Liver (tissue), 3 donors: ENCODE measurements around the gene NANOS1.

ENCODE experiments used
- EGR1 ChIP-seq, 2 donors: IDR thresholded peaks; 2 replicates each; pipeline ENCODE4 v1.6.1; 2016 to 2018; ENCODE audit warnings: antibody characterized with exemption in 2 of 2, low read depth in 2 of 2
- FOXA1 ChIP-seq: IDR thresholded peaks from 2 replicates; pipeline ENCODE4 v1.6.1; 2016; ENCODE audit warnings: antibody characterized with exemption
- GABPA ChIP-seq, 2 donors: IDR thresholded peaks in 1 of 2; conservative IDR thresholded peaks in 1 of 2; 2 replicates each; pipeline ENCODE4 v1.6.1; 2016; ENCODE audit warnings: antibody characterized with exemption in 2 of 2, mild to moderate bottlenecking in 1 of 2, moderate library complexity in 1 of 2
- JUND ChIP-seq, 2 donors: IDR thresholded peaks; 2 replicates each; pipeline ENCODE4 v1.6.1; 2016; ENCODE audit warnings: antibody characterized with exemption in 2 of 2
- RAD21 ChIP-seq, 2 donors: IDR thresholded peaks; 2 replicates each; pipeline ENCODE4 v1.6.1; 2016; ENCODE audit warnings: antibody characterized with exemption in 2 of 2, mild to moderate bottlenecking in 2 of 2
- RXRA ChIP-seq, 2 donors: IDR thresholded peaks; 2 replicates each; pipeline ENCODE4 v1.6.1; 2017 to 2018; ENCODE audit warnings: antibody characterized with exemption in 2 of 2, mild to moderate bottlenecking in 1 of 2
- SP1 ChIP-seq: IDR thresholded peaks from 2 replicates; pipeline ENCODE4 v1.6.1; 2018; ENCODE audit warnings: antibody characterized with exemption, mild to moderate bottlenecking
- TAF1 ChIP-seq: conservative IDR thresholded peaks from 2 replicates; pipeline ENCODE4 v1.6.1; 2016; ENCODE audit warnings: antibody characterized with exemption, mild to moderate bottlenecking
- YY1 ChIP-seq: IDR thresholded peaks from 2 replicates; pipeline ENCODE4 v1.6.1; 2016; ENCODE audit warnings: antibody characterized with exemption, mild to moderate bottlenecking
- TF ChIP-seq, protein P1 (sequence below): IDR thresholded peaks from 2 replicates; pipeline ENCODE4 v1.6.1; 2016; ENCODE audit warnings: antibody characterized with exemption
- TF ChIP-seq, protein P2 (sequence below): fragments of 150-350 bp; IDR thresholded peaks from 2 replicates; pipeline ENCODE4 v1.5.1; 2017; ENCODE audit warnings: improper control_type of control experiment, low read depth, low read length; ENCODE audit not compliant: missing input control
- TF ChIP-seq, protein P3 (sequence below): IDR thresholded peaks from 2 replicates; pipeline ENCODE4 v1.6.1; 2016; ENCODE audit warnings: antibody characterized with exemption
- TF ChIP-seq, protein P4 (sequence below): IDR thresholded peaks from 2 replicates; pipeline ENCODE4 v1.6.1; 2016; ENCODE audit warnings: antibody characterized with exemption
- TF ChIP-seq, protein P5 (sequence below): IDR thresholded peaks from 2 replicates; pipeline ENCODE4 v1.6.1; 2016; ENCODE audit warnings: antibody characterized with exemption, mild to moderate bottlenecking
- donor health status: healthy.
- donor health status: healthy.

DNA sequence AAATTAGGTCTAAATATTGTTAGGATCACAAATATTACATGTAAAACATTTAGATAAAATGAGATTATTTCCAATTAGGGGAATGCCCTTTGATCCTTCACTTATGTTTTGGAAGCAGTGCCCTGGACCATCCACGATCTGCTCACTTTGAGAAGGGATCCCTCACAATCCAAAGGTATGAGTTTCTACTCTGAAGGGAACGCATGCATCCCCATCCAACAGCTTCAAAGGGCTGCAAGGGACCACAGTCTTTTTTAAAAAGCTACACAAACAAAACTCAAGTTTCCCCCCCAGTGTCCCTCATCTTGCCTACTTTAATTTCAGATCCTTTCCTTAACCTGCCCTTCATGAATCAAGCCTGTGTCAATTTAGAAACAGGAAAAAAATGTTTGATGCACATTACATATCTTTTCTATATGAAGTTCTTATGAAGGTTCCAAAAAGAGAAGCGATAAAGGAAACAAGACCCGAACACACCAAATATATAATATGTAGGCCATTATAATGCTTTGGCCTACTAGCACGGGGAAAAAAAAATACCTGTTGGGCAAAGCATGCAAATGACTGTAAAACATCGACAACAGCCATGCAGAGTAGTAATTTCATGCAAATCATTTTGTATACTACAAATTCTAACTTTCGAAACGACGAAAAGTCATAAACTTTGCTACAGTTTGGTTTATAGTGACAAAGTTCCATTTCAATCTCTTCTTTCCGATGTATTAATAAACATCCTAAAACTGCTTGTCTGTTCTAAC lies 49.1 kb downstream of the NANOS1 start:
- TF ChIP-seq, protein P1, sequence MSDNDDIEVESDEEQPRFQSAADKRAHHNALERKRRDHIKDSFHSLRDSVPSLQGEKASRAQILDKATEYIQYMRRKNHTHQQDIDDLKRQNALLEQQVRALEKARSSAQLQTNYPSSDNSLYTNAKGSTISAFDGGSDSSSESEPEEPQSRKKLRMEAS = no peak
- TF ChIP-seq, protein P2, sequence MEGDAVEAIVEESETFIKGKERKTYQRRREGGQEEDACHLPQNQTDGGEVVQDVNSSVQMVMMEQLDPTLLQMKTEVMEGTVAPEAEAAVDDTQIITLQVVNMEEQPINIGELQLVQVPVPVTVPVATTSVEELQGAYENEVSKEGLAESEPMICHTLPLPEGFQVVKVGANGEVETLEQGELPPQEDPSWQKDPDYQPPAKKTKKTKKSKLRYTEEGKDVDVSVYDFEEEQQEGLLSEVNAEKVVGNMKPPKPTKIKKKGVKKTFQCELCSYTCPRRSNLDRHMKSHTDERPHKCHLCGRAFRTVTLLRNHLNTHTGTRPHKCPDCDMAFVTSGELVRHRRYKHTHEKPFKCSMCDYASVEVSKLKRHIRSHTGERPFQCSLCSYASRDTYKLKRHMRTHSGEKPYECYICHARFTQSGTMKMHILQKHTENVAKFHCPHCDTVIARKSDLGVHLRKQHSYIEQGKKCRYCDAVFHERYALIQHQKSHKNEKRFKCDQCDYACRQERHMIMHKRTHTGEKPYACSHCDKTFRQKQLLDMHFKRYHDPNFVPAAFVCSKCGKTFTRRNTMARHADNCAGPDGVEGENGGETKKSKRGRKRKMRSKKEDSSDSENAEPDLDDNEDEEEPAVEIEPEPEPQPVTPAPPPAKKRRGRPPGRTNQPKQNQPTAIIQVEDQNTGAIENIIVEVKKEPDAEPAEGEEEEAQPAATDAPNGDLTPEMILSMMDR = no peak
- TF ChIP-seq, protein P3, sequence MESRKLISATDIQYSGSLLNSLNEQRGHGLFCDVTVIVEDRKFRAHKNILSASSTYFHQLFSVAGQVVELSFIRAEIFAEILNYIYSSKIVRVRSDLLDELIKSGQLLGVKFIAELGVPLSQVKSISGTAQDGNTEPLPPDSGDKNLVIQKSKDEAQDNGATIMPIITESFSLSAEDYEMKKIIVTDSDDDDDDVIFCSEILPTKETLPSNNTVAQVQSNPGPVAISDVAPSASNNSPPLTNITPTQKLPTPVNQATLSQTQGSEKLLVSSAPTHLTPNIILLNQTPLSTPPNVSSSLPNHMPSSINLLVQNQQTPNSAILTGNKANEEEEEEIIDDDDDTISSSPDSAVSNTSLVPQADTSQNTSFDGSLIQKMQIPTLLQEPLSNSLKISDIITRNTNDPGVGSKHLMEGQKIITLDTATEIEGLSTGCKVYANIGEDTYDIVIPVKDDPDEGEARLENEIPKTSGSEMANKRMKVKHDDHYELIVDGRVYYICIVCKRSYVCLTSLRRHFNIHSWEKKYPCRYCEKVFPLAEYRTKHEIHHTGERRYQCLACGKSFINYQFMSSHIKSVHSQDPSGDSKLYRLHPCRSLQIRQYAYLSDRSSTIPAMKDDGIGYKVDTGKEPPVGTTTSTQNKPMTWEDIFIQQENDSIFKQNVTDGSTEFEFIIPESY = no peak
- TF ChIP-seq GABPA (IDR thresholded peaks at IDR 0.05 in 1 of 2, conservative IDR thresholded peaks at IDR 0.05 in 1 of 2) = no peak
- TF ChIP-seq, protein P4, sequence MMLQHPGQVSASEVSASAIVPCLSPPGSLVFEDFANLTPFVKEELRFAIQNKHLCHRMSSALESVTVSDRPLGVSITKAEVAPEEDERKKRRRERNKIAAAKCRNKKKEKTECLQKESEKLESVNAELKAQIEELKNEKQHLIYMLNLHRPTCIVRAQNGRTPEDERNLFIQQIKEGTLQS = no peak
- no peak for TF ChIP-seq EGR1 (IDR thresholded peaks at IDR 0.05; ENCODE audit: low read depth in 2 of 2)
- TF ChIP-seq SP1 = no peak
- TF ChIP-seq RAD21 (IDR thresholded peaks at IDR 0.05) = no peak
- TF ChIP-seq, protein P5, sequence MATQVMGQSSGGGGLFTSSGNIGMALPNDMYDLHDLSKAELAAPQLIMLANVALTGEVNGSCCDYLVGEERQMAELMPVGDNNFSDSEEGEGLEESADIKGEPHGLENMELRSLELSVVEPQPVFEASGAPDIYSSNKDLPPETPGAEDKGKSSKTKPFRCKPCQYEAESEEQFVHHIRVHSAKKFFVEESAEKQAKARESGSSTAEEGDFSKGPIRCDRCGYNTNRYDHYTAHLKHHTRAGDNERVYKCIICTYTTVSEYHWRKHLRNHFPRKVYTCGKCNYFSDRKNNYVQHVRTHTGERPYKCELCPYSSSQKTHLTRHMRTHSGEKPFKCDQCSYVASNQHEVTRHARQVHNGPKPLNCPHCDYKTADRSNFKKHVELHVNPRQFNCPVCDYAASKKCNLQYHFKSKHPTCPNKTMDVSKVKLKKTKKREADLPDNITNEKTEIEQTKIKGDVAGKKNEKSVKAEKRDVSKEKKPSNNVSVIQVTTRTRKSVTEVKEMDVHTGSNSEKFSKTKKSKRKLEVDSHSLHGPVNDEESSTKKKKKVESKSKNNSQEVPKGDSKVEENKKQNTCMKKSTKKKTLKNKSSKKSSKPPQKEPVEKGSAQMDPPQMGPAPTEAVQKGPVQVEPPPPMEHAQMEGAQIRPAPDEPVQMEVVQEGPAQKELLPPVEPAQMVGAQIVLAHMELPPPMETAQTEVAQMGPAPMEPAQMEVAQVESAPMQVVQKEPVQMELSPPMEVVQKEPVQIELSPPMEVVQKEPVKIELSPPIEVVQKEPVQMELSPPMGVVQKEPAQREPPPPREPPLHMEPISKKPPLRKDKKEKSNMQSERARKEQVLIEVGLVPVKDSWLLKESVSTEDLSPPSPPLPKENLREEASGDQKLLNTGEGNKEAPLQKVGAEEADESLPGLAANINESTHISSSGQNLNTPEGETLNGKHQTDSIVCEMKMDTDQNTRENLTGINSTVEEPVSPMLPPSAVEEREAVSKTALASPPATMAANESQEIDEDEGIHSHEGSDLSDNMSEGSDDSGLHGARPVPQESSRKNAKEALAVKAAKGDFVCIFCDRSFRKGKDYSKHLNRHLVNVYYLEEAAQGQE = no peak
- TF ChIP-seq JUND (IDR thresholded peaks at IDR 0.05) = no peak
- no peak for TF ChIP-seq TAF1
- no peak for TF ChIP-seq FOXA1
- TF ChIP-seq RXRA (IDR thresholded peaks at IDR 0.05) = no peak
- TF ChIP-seq YY1 = no peak
